Fibroblast of gingiva (primary cell): ENCODE data around the gene ANLN.
"Not testable (repeated sequence)": the region's sequence is repeated elsewhere in the genome, so short reads cannot be mapped to it uniquely, and the experiment has no call there.

ENCODE experiments used
- DNase-seq: peaks from one replicate; pipeline ENCODE4 v3.0.0-alpha.2; 2011; ENCODE audit warnings: low read depth

ANLN gene

GRCh38 chr7:36468370-36469101, 78.9 kb downstream of the ANLN start:
- peak; percentile 76 for DNase-seq

- no peak for DNase-seq
Observed at GRCh38 chr7:36469236-36469635, 79.6 kb downstream of the ANLN start.

GRCh38 chr7:36472141-36472729, 82.6 kb downstream of the ANLN start:
- DNase-seq: no peak

GRCh38 chr7:36473454-36474282, 84.0 kb downstream of the ANLN start:
- no peak for DNase-seq

- no peak for DNase-seq
Observed at GRCh38 chr7:36474283-36475010, 84.8 kb downstream of the ANLN start.

GRCh38 chr7:36475011-36475342, 85.3 kb downstream of the ANLN start:
- no peak for DNase-seq

- DNase-seq: no peak
Observed at GRCh38 chr7:36475381-36475780, 85.7 kb downstream of the ANLN start.

GRCh38 chr7:36478745-36479144, 89.1 kb downstream of the ANLN start:
- no peak for DNase-seq

GRCh38 chr7:36483853-36484252, 94.2 kb downstream of the ANLN start:
- DNase-seq: not testable (repeated sequence)

GRCh38 chr7:36484265-36484664, 94.6 kb downstream of the ANLN start:
- no peak for DNase-seq

- no peak for DNase-seq
Observed at GRCh38 chr7:36486336-36486735, 96.7 kb downstream of the ANLN start.

- DNase-seq: peak; percentile 51
Observed at GRCh38 chr7:36487756-36488336, 98.2 kb downstream of the ANLN start.

GRCh38 chr7:36488672-36489071, 99.0 kb downstream of the ANLN start:
- not testable (repeated sequence) for DNase-seq

GRCh38 chr7:36490419-36490830, 100.8 kb downstream of the ANLN start:
- no peak for DNase-seq

- DNase-seq: no peak
Observed at GRCh38 chr7:36491317-36491716, 101.7 kb downstream of the ANLN start.

GRCh38 chr7:36496576-36496975, 106.9 kb downstream of the ANLN start:
- no peak for DNase-seq

GRCh38 chr7:36497176-36497575, 107.5 kb downstream of the ANLN start:
- DNase-seq: not testable (repeated sequence)

- no peak for DNase-seq
Observed at GRCh38 chr7:36497775-36498174, 108.1 kb downstream of the ANLN start.
